ENCODE data around the gene TIMM17A. TPM values are rescaled to one million over a fixed set of nuclear protein-coding genes. Genes with fewer than 3 reads are reported as not detected.
"Not testable (repeated sequence)": the region's sequence is repeated elsewhere in the genome, so short reads cannot be mapped to it uniquely, and the experiment has no call there.

Gene TIMM17A
- total RNA-seq, 2 experiments from 2014 or later, result 34.0 to 39.5 TPM

DNA sequence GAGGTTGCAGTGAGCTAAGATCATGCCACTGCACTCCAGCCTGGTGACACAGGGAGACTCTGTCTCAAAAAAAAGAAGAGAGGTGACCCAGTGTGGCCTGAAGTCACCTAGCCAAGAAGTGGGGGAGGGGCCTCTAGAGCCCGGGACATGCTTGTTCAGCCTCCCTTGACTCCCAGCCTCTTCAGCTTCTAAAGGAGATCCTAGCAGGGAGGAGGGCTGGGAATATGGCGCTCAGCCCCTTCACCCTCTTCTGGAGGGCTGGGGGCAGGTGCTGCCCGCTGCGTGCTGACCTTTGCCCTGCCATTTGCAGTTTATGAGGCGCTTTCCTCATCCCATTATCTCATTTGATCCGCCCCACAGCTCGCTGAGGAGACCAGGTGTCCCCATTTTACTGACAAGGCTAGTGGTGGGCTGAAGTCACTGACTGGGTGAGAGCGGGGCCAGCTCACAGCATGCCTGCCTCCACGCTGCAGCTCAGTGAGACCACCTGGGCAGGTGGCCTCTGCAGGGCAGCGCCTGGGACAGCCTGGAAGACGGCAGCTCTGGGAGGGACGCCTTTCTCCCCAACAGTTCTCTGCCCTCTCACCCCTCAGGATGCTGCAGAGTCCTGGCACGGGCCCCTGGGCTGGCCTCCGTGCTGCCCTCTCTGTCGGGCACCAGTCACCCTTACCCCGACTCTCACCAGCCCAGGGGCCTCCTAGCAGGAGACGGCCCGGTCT lies 62.6 kb downstream of the TIMM17A start:
- Mint-ChIP-seq H3K36me3 (no peaks in the 10 kb centered on the region), H3K27ac (no peak overlapping the region), H3K4me3 (no peak overlapping the region), H3K27me3 (peaks cover 5% of the 10 kb centered on the region), H3K4me1 (peaks cover 2% of the 10 kb centered on the region), H3K9me3 (no peaks in the 10 kb centered on the region)
- POLR2A ChIA-PET, result no interaction called here
- ATAC-seq (ENCODE audit: low read depth), result no peak
- DNase-seq, result no peak

DNA sequence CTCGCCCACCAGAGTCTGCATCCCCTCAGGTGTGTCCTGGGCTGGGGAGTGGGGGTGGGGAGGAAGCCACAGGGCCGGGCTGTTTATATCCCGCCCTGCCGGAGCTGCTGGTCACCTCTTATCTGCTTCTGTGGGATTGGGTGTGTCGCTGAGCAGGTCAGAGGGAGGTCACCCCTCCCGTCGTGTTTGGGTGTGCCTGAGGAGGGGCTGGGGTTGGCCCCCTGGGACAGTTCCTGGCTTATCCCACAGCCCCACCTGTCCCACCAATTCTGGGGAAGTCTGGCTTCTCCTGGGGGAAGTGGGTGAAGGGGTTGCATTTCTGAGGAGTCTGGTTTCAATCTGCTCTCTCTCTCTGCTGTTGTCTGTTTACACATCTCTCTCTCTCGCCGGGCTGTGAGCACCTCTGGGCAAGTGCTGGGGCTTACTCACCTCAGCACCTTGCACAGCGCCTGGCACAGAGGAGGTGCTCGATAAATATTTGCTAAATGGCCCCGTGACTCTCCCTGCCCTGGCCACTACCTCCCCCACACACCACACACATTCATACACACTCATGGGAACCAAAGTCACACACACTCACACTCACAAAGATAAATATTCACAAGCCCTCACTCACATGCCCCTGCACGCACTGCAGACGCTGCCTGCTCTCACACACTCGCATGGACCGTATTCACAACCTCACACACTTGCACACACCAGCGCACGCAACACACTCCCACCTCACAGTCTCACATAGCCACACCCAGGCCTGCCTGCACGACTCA lies 63.3 kb downstream of the TIMM17A start:
- H3K36me3 Mint-ChIP-seq, result no peaks in the 10 kb centered on the region
- peaks cover 6% of the 10 kb centered on the region for H3K27me3 Mint-ChIP-seq
- no peak overlapping the region for H3K4me3 Mint-ChIP-seq
- H3K27ac Mint-ChIP-seq, result no peak overlapping the region
- H3K9me3 Mint-ChIP-seq, result no peaks in the 10 kb centered on the region
- DNase-seq (no peak), ATAC-seq (ENCODE audit: low read depth) (no peak)
- POLR2A ChIA-PET, result no interaction called here
- H3K4me1 Mint-ChIP-seq, result peaks cover 2% of the 10 kb centered on the region

DNA sequence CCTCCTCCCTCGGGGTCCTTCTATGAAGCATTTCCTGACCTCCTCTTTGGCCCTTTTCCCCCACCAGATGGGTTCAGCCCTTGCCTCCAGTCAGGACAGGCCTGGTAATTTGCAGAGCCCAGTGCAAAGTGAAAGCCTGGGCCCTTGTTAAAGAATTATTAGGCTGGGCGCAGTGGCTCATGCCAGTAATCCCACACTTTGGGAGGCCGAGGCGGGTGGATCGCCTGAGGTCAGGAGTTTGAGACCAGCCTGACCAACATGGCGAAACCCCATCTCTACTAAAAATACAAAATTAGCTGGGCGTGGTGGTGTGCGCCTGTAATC lies 63.9 kb downstream of the TIMM17A start:
- H3K36me3 Mint-ChIP-seq; DNase-seq; POLR2A ChIA-PET; H3K27me3 Mint-ChIP-seq; H3K9me3 Mint-ChIP-seq; ATAC-seq (ENCODE audit: low read depth); H3K4me1 Mint-ChIP-seq; H3K4me3 Mint-ChIP-seq; H3K27ac Mint-ChIP-seq: not testable (repeated sequence)

Small RNA genes within 50 kb of the gene (microRNA-seq; reads per million reads assigned to microRNA genes)
- not detected for gene MIR6740

Other genes with a start within 250 kb of the TIMM17A start
- gene IPO9, start 126.3 kb upstream of the TIMM17A start, total RNA-seq, result 10 to 100 TPM; 50.4 to 51.2 TPM
- gene SHISA4, start 66.6 kb upstream of the TIMM17A start, total RNA-seq, result under 1 TPM in 1 of 2 experiments, not detected in 1; 0.23 TPM
- gene LMOD1, start 9.0 kb upstream of the TIMM17A start, total RNA-seq, result not detected
- gene RNPEP, start 27.1 kb downstream of the TIMM17A start, total RNA-seq, result 10 to 100 TPM; 33.7 TPM
- gene ELF3, start 55.1 kb downstream of the TIMM17A start, total RNA-seq, result under 1 TPM; 0.82 to 0.83 TPM
- gene GPR37L1, start 167.4 kb downstream of the TIMM17A start, total RNA-seq, result not detected
- 10 to 100 TPM; 45.9 to 56.5 TPM for gene ARL8A, start 189.2 kb downstream of the TIMM17A start, total RNA-seq
- gene PTPN7, start 205.1 kb downstream of the TIMM17A start, total RNA-seq, result 100 to 1,000 TPM; 172 to 181 TPM
- 1 to 10 TPM; 2.7 to 5.2 TPM for gene LGR6, start 238.3 kb downstream of the TIMM17A start, total RNA-seq

Data from activated naive CD8-positive, alpha-beta T cell treated with anti-CD3 and anti-CD28 coated beads, Interleukin-2, amount 10 ng/mL, durations not matched to agents 7 days and 5 days (primary cell).